ENCODE data around the gene SPRR1A. TPM values are rescaled to one million over a fixed set of nuclear protein-coding genes. Genes with fewer than 3 reads are reported as not detected.

SPRR1A gene
- total and polyA plus RNA-seq, 2 of the 13 experiments (the other 11 are each of a cell fraction or from before 2014, with no cell fraction given) = not detected

GRCh38 chr1:152959273-152959672 is 24.6 kb upstream of the SPRR1A start:
- intact Hi-C loops (cut with micrococcal nuclease; ENCODE audit: unreplicated experiment) (loop anchor here (10.0 kb wide), 1 partner anchor 64 kb away; no protein-coding TSS in a partner anchor), in situ Hi-C loops (cut with HindIII; ENCODE audit: extremely low pct_ligation_motif_present, low pct_unique_long_range_greater_than_20kb) (no loop called here)
- H3K4me1 ChIP-seq (ENCODE audit: insufficient read depth, low read length) = no peaks in the 10 kb centered on the region
- no peaks in the 10 kb centered on the region for H3K36me3 ChIP-seq (replicated peaks in 1 of 2; ENCODE audit: control insufficient read depth in 1 of 2, insufficient read depth in 2 of 2, low read length in 2 of 2)
- H3K79me2 ChIP-seq (ENCODE audit: insufficient read depth, low read length) = no peaks in the 10 kb centered on the region
- TF ChIP-seq SMYD3 (CRISPR knock-in tag; IDR thresholded peaks at IDR 0.05) = no peak
- no peak for TF ChIP-seq POGK (CRISPR knock-in tag; conservative IDR thresholded peaks at IDR 0.05)
- TF ChIP-seq STAG1 (CRISPR knock-in tag; IDR thresholded peaks at IDR 0.05) = no peak
- TF ChIP-seq ZNF567 (CRISPR knock-in tag; IDR thresholded peaks at IDR 0.05; ENCODE audit: borderline replicate concordance) = no peak
- TF ChIP-seq, protein P1, sequence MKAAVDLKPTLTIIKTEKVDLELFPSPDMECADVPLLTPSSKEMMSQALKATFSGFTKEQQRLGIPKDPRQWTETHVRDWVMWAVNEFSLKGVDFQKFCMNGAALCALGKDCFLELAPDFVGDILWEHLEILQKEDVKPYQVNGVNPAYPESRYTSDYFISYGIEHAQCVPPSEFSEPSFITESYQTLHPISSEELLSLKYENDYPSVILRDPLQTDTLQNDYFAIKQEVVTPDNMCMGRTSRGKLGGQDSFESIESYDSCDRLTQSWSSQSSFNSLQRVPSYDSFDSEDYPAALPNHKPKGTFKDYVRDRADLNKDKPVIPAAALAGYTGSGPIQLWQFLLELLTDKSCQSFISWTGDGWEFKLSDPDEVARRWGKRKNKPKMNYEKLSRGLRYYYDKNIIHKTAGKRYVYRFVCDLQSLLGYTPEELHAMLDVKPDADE (CRISPR knock-in tag; IDR thresholded peaks at IDR 0.05) = no peak
- TF ChIP-seq MTF1 (CRISPR knock-in tag; IDR thresholded peaks at IDR 0.05) = no peak
- no peak for TF ChIP-seq HIC2 (CRISPR knock-in tag; IDR thresholded peaks at IDR 0.05; ENCODE audit: low read depth)
- TF ChIP-seq PHF8 (CRISPR knock-in tag; IDR thresholded peaks at IDR 0.05) = no peak
- TF ChIP-seq CBX1 (IDR thresholded peaks at IDR 0.05; ENCODE audit: low read depth) = no peak
- TF ChIP-seq ZFP82 (CRISPR knock-in tag; IDR thresholded peaks at IDR 0.05; ENCODE audit: borderline replicate concordance) = no peak
- TF ChIP-seq, protein P2, sequence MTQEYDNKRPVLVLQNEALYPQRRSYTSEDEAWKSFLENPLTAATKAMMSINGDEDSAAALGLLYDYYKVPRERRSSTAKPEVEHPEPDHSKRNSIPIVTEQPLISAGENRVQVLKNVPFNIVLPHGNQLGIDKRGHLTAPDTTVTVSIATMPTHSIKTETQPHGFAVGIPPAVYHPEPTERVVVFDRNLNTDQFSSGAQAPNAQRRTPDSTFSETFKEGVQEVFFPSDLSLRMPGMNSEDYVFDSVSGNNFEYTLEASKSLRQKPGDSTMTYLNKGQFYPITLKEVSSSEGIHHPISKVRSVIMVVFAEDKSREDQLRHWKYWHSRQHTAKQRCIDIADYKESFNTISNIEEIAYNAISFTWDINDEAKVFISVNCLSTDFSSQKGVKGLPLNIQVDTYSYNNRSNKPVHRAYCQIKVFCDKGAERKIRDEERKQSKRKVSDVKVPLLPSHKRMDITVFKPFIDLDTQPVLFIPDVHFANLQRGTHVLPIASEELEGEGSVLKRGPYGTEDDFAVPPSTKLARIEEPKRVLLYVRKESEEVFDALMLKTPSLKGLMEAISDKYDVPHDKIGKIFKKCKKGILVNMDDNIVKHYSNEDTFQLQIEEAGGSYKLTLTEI (CRISPR knock-in tag; conservative IDR thresholded peaks at IDR 0.05) = no peak
- TF ChIP-seq PITX1 (CRISPR knock-in tag; IDR thresholded peaks at IDR 0.05) = no peak
- no TSS peak for BruUV-seq (replicated peaks)
- peaks cover 0 to 14% of the 10 kb centered on the region in 2 experiments; a peak in 1 of 5 replicates for H3K27me3 ChIP-seq (ENCODE audit: control insufficient read depth in 1 of 2, insufficient read depth in 2 of 2, low read length in 2 of 2)
- H3K9me3 ChIP-seq (ENCODE audit: low read length) = no peaks in the 10 kb centered on the region
- WGBS (ENCODE audit: low lambda C conversion rate) = 0% methylated on average over 1 of the region's 3 CpGs
- DNase-seq (ENCODE audit: low spot score) (no peak), ATAC-seq (no peak), FAIRE-seq (no peak)
- POLR2A ChIA-PET = no interaction called here
- H3K4me3 ChIP-seq (replicated peaks in 1 of 3; ENCODE audit: insufficient read depth in 1 of 3, low read depth in 2 of 3, low read length in 3 of 3) = no peak overlapping the region
- no peak overlapping the region for H3K27ac ChIP-seq (ENCODE audit: extremely low read length, insufficient read depth, low read length)
- no peak overlapping the region for H3K4me2 ChIP-seq (ENCODE audit: low read depth, low read length)
- no peaks in the 10 kb centered on the region for H4K20me1 ChIP-seq (ENCODE audit: insufficient read depth, low read length)
- no peak overlapping the region for H3K9ac ChIP-seq (ENCODE audit: insufficient read depth, low read depth, low read length)
- CTCF ChIA-PET (ENCODE audit: low intra/inter-chr PET ratio, low total read pairs) = no interaction called here
- no peak overlapping the region for H2AFZ ChIP-seq (ENCODE audit: low read length)

All from HepG2 (cell line).